Tibial artery (tissue), 4 donors: ENCODE measurements around the gene PEX10.

ENCODE experiments used
- DNase-seq, 2 donors: peaks; one replicate each; pipeline ENCODE4 v3.0.0-alpha.2; 2019
- H3K27ac ChIP-seq, 2 donors: fragments of 200-600 bp; sonication (generic) in 1 of 2; 1 replicate in 1 of 2; 2 replicates in 1 of 2; pipeline ENCODE4 v1.5.1; 2018 to 2019; ENCODE audit warnings: mild to moderate bottlenecking in 1 of 2
- H3K27me3 ChIP-seq, 2 donors: fragments of 200-600 bp; sonication (generic) in 1 of 2; one replicate each; pipeline versions ENCODE4 v1.5.1 to v1.6.0; 2016 to 2019
- H3K36me3 ChIP-seq, 3 donors: fragments of 200-600 bp; sonication (generic) in 2 of 3; one replicate each; pipeline ENCODE4 v1.5.1; 2016 to 2019; ENCODE audit warnings: mild to moderate bottlenecking in 2 of 3
- H3K4me1 ChIP-seq, 4 donors: fragments of 200-600 bp; sonication (generic) in 2 of 4; 1 replicate in 3 of 4; 2 replicates in 1 of 4; pipeline ENCODE4 v1.5.1; 2016 to 2019
- H3K4me3 ChIP-seq, 2 donors: fragments of 200-600 bp; sonication (generic) in 1 of 2; 1 replicate in 1 of 2; 2 replicates in 1 of 2; pipeline ENCODE4 v1.5.1; 2018 to 2019; ENCODE audit warnings: mild to moderate bottlenecking in 2 of 2
- H3K9me3 ChIP-seq, 3 donors: fragments of 200-600 bp; sonication (generic) in 1 of 3; one replicate each; pipeline ENCODE4 v1.5.1; 2016 to 2019
- intact Hi-C: fragments of 100-400 bp; cut with DNase I; formaldehyde crosslinking; loops from one replicate; pipeline ENCODE4 v1.15.0; 2023; ENCODE audit warnings: low total_unique reads
- TF ChIP-seq, protein P1 (sequence below), 2 experiments: fragments of 200-600 bp in 1 of 2; fragments of 450-650 bp in 1 of 2; IDR thresholded peaks; one replicate each; pipeline ENCODE4 v1.5.1; 2017 to 2019; ENCODE audit warnings: antibody characterized with exemption in 2 of 2, mild to moderate bottlenecking in 1 of 2, moderate library complexity in 1 of 2

PEX10 gene

DNA sequence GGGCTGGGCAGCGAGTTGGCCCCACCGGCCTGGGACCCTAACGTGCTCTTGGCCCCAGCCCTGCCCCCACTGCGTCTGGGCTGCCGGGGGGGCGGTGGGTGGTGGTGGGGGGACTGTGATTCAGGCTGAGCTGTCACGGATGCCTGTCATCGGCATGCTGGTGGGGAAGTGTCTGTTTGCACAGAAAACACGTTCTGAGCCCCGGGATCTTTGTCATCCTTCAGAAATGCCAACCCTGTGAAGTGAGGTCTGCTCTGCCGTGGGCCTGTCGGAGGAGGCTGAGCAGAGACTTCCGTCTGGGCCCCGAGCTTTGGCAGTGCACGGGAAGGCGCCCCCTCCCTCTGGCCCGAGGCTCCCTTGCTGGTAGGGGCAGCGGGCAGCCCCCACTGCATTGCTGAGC lies 39.4 kb upstream of the PEX10 start:
- Histone ChIP-seq H3K27me3 (peaks cover 0 to 97% of the 10 kb centered on the region in 2 donors), H3K9me3 (no peaks in the 10 kb centered on the region), H3K4me1 (peaks cover 0 to 6% (median 0%) of the 10 kb centered on the region in 4 donors), H3K36me3 (no peaks in the 10 kb centered on the region), H3K4me3 (no peak overlapping the region), H3K27ac (no peak overlapping the region)
- TF ChIP-seq, protein P1, sequence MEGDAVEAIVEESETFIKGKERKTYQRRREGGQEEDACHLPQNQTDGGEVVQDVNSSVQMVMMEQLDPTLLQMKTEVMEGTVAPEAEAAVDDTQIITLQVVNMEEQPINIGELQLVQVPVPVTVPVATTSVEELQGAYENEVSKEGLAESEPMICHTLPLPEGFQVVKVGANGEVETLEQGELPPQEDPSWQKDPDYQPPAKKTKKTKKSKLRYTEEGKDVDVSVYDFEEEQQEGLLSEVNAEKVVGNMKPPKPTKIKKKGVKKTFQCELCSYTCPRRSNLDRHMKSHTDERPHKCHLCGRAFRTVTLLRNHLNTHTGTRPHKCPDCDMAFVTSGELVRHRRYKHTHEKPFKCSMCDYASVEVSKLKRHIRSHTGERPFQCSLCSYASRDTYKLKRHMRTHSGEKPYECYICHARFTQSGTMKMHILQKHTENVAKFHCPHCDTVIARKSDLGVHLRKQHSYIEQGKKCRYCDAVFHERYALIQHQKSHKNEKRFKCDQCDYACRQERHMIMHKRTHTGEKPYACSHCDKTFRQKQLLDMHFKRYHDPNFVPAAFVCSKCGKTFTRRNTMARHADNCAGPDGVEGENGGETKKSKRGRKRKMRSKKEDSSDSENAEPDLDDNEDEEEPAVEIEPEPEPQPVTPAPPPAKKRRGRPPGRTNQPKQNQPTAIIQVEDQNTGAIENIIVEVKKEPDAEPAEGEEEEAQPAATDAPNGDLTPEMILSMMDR (IDR thresholded peaks at IDR 0.05): no peak
- no peak for DNase-seq
- intact Hi-C loops: no loop called here

DNA sequence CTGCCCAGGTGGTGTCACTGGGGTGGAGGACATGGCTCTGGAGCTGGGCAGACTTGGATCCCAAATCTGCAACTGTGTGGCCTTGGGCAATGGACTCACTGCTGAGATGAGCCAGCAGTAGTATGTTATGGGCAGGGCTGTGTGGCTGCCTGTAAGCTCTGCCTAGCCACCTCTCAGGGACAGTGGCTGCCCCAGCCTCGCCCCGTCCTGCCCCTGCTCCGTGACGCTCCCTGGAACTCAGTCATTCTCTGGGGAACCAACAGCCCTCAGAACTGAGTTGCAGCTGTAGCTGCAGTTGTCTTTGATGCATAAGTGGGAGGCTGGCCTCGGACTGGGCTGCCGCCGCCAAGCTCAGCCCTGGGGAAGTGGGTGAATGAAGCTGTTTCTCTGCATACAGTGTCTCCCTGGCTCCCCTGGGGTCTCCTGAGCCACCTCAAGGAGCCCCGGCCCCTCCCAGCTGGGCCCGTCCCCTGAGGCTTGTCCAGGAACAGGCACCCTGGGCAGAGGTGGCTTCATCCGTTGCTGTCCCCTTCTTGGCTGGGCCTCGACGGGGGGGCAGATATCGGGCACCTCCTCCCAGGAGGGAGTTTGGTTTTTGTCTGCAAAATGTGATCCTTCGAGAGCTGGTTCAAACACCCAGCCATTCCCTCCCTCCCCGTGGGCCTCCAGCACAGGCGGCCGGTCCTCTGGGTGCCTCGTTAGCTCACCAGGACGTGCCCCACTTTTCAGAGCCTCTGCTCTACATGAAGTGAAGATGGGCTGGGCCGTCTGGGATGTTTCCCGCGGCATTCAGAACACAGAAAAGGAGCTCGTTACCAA lies 37.5 kb upstream of the PEX10 start:
- intact Hi-C loops: no loop called here
- no peak for DNase-seq
- Histone ChIP-seq H3K4me3 (no peak overlapping the region), H3K9me3 (no peaks in the 10 kb centered on the region), H3K36me3 (no peaks in the 10 kb centered on the region), H3K27me3 (peaks cover 0 to 97% of the 10 kb centered on the region in 2 donors), H3K4me1 (no peaks in the 10 kb centered on the region), H3K27ac (no peak overlapping the region)
- TF ChIP-seq, protein P1 (IDR thresholded peaks at IDR 0.05): no peak

DNA sequence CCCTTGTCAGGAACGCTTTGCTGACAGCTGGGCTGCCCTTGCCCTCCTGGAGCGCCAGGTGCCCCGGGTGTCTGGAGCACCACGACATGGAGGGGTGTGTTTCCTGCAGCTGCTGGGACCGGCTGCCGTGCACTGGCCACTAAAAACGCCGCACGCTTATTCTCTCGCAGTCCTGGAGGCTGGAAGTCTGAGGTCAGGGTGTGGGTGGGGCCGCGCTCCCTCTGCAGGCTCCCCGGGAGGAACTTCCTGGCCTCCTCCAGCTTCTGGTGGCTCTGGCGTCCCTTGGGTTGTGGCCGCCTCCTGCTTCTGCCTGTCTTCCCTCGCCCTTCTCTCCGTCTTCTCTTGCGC lies 35.7 kb upstream of the PEX10 start:
- H3K27me3 ChIP-seq: peaks cover 0 to 97% of the 10 kb centered on the region in 2 donors
- intact Hi-C loops: no loop called here
- H3K9me3 ChIP-seq: no peaks in the 10 kb centered on the region
- DNase-seq: no peak
- peaks cover 0 to 4% (median 2%) of the 10 kb centered on the region in 4 donors for H3K4me1 ChIP-seq
- TF ChIP-seq, protein P1 (IDR thresholded peaks at IDR 0.05): no peak
- H3K4me3 ChIP-seq: no peak overlapping the region
- no peak overlapping the region for H3K27ac ChIP-seq
- H3K36me3 ChIP-seq: no peaks in the 10 kb centered on the region

- Histone ChIP-seq H3K9me3 (no peaks in the 10 kb centered on the region), H3K4me3 (no peak overlapping the region), H3K27ac (no peak overlapping the region), H3K36me3 (no peaks in the 10 kb centered on the region), H3K4me1 (peaks cover 0 to 6% (median 3%) of the 10 kb centered on the region in 4 donors), H3K27me3 (peaks cover 0 to 97% of the 10 kb centered on the region in 2 donors)
- intact Hi-C loops: no loop called here
- DNase-seq: no peak
- TF ChIP-seq, protein P1 (IDR thresholded peaks at IDR 0.05): no peak
These were observed 35.1 kb upstream of the PEX10 start for GRCh38 chr1:2447276-2448097.

GRCh38 chr1:2446861-2447260 lies 34.5 kb upstream of the PEX10 start:
- TF ChIP-seq, protein P1 (IDR thresholded peaks at IDR 0.05): no peak
- Histone ChIP-seq H3K36me3 (no peaks in the 10 kb centered on the region), H3K4me1 (peaks cover 0 to 6% (median 3%) of the 10 kb centered on the region in 4 donors), H3K9me3 (no peaks in the 10 kb centered on the region), H3K4me3 (no peak overlapping the region), H3K27ac (no peak overlapping the region), H3K27me3 (peaks cover 0 to 97% of the 10 kb centered on the region in 2 donors)
- intact Hi-C loops: no loop called here
- no peak for DNase-seq
